VCaP (cell line): Measurements from ENCODE around the gene SYT17.

Source experiments
- H3K27ac ChIP-seq: fragments of 450-650 bp; 2 replicates; pipeline ENCODE4 v1.5.1; 2017
- TF ChIP-seq, protein P1 (sequence below): fragments of 450-650 bp; conservative IDR thresholded peaks from 2 replicates; pipeline ENCODE4 v1.5.1; 2017; ENCODE audit warnings: mild to moderate bottlenecking, moderate library complexity

SYT17 gene

DNA sequence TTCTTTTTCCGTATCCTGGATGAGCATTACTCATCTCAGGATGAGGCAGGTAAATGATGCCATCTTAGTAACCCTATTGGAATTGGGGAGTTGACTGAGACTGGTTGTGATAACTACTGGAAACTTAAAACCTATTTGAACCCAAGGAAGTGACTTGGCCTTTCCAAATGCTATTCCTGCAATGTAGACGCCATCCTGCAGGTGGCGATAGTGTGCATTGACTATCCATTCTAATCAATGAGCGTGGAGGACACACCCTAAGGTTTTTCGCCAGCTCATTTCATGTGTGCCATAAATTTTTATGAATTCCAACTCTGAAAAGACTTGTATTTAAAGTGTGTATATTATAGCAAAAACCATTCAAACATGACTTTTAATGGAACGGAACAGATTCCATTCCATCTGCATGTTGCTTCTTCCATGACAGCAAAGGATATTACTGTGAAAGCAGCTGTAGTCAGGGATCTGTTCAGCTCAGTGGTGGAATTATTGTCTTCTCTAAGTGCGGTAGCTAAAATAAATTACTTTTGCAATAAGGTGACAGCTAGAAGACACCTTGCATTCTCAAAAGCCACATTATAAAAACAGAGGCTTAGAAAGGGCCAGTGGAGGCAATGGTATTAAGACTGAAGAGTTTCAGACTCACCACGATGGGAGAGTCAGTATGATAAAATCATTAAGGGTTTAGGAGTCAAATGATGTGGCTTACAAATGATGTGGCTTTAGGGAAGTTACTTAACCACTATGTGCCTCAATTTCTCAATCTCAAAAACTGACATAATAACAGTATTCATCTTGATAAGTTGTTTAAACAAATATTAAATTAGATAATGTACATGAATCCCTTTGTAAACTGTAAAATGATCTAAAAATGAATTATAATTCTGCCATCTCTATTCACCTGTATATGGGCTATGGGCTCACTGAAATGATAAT is 55.5 kb downstream of the SYT17 start:
- TF ChIP-seq, protein P1, sequence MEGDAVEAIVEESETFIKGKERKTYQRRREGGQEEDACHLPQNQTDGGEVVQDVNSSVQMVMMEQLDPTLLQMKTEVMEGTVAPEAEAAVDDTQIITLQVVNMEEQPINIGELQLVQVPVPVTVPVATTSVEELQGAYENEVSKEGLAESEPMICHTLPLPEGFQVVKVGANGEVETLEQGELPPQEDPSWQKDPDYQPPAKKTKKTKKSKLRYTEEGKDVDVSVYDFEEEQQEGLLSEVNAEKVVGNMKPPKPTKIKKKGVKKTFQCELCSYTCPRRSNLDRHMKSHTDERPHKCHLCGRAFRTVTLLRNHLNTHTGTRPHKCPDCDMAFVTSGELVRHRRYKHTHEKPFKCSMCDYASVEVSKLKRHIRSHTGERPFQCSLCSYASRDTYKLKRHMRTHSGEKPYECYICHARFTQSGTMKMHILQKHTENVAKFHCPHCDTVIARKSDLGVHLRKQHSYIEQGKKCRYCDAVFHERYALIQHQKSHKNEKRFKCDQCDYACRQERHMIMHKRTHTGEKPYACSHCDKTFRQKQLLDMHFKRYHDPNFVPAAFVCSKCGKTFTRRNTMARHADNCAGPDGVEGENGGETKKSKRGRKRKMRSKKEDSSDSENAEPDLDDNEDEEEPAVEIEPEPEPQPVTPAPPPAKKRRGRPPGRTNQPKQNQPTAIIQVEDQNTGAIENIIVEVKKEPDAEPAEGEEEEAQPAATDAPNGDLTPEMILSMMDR = peak; percentile 65
- H3K27ac ChIP-seq = no peak overlapping the region

DNA sequence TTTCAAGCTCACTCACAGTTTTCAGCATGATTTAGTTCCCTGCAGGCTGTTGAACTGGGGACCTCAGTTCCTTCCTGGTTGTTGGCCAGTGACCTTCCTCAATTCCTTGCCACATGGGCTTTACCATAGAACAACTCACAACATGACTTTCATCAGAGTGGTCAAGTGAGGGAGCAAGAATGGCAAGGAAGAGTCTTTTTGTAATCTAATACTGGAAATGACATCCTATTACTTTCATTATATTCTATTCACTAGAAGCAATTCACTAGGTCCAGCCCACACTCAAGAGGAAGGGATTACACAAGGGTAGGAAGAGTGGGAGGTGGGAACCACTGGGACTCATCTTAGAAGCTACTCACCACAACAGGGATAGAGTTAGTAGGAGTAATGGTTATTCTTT is 57.6 kb downstream of the SYT17 start:
- TF ChIP-seq, protein P1 = no peak
- no peak overlapping the region for H3K27ac ChIP-seq

DNA sequence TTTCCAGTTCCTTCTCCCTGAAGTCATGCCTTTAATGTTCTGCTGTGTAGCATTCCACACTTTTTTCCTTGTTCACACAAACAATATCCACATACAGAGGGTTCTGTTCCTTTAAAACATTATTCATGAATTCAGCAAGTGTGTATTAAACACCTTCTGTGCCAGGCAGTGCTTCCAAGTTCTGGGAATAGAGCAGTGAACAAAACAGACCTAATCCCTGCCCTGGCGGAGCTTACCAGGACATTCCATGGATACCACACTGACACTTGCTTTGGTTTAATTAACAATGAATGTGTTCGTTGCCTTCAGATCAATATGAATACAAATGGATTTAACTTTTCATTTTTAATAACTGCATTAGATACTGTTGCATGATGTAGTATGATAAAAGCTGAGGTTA is 59.6 kb downstream of the SYT17 start:
- TF ChIP-seq, protein P1 = no peak
- H3K27ac ChIP-seq = no peak overlapping the region

DNA sequence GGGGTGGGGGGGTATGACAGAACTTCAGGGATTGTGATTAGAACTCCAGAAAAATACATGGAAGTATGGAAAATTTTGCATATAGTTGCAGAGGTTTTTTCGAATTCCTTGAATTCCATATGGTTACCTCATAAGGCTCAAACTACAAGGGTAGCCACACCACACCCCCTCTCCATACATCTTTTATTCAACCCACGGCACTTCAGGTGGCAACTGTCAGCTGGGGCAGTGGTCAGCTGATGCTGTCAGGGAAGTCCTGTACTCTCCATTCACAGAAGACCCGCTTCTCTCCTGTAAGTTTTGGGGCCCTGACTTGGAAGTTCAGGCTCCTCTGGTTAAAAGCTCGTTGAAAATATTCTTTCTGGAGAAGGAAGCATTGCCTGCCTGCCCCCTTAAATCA is 60.0 kb downstream of the SYT17 start:
- TF ChIP-seq, protein P1 = no peak
- H3K27ac ChIP-seq = no peak overlapping the region

DNA sequence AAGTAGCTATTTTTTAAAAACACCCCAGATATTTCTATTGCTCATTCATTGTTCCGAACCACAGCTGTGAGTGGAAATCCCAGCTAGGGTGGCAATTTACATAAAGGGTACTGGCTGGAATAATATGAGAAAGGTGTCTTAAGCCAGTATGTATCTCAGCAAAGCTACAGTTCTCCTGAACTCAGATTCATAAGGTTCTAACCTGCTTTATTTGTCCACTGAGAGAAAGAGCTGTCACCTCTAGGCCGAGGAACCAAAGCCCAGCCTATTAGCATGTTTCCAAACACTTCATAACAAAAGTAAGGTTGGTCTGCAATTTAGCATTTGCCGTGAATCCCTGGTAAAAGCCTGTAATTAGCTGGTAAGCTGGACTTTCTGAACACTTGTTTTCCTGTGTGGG is 60.5 kb downstream of the SYT17 start:
- TF ChIP-seq, protein P1 = no peak
- H3K27ac ChIP-seq = no peak overlapping the region

DNA sequence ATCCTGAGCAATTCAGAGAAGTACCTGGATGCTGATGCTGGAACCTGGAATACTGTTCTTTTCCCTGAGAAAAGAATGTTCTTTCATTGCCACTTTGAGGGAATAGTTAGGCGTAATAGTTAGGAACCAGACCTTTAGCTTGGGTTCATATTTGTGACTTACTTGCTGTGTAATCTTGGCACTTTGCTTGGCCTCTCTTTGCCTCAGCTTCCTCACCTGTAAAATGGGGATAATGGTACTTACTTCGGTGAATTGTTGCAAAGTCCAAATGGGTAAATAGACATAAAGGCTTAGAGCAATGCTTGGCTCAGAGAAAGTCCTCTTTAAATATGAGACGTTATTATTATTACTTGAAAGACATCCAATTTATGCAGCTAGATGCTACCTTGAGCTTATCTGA is 62.5 kb downstream of the SYT17 start:
- TF ChIP-seq, protein P1 = no peak
- no peak overlapping the region for H3K27ac ChIP-seq

DNA sequence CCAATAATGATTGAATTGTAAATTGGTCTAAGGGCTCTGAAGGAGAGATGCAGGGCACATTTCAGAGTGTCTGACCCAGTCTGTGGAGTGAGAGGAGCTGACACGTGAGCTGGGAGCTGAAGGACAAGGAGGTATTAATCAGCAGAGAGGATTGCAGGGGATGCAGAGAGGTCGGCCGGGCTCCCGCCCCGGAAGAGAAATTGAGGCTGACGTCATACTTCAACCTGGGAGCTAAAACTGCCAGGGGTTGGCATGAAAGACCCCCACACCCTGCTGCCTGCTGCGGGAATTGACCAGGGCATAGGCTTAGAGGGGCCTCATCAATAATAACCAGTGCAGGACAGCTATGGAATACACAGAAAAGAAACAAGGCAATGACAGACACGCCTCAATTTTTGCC is 63.8 kb downstream of the SYT17 start:
- no peak overlapping the region for H3K27ac ChIP-seq
- TF ChIP-seq, protein P1 = no peak
